ENCODE data around the gene HS6ST2.

The HS6ST2 gene

DNA sequence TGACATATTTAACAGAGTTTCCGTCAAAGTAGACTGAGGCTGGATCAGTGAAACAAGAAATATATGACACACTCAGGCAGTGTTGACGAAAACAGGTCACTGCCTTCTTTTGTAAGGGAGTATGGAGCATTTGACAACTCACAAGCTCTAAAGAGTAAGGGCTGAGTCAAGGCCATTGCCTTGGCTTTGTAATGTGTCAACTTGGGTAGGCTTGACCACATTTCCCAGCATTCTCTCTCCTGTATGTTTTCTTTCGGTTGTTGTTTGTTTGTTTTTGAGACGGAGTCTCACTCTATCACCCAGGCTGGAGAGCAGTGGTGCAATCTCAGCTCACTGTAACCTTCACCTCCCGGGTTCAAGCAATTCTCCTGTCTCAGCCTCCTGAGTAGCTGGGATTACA, 344.6 kb downstream of the HS6ST2 start:
- no peak for DNase-seq (ENCODE audit: low read depth)

GRCh38 chrX:132612821-132613564, 345.4 kb downstream of the HS6ST2 start:
- DNase-seq (ENCODE audit: low read depth) = no peak

- DNase-seq (ENCODE audit: low read depth) = no peak
Observed at GRCh38 chrX:132610536-132610935, 347.9 kb downstream of the HS6ST2 start.

GRCh38 chrX:132609362-132609848, 349.0 kb downstream of the HS6ST2 start:
- no peak for DNase-seq (ENCODE audit: low read depth)

- DNase-seq (ENCODE audit: low read depth) = no peak
Observed at GRCh38 chrX:132603700-132604286, 354.6 kb downstream of the HS6ST2 start.

- no peak for DNase-seq (ENCODE audit: low read depth)
Observed at GRCh38 chrX:132602701-132603100, 355.7 kb downstream of the HS6ST2 start.

DNA sequence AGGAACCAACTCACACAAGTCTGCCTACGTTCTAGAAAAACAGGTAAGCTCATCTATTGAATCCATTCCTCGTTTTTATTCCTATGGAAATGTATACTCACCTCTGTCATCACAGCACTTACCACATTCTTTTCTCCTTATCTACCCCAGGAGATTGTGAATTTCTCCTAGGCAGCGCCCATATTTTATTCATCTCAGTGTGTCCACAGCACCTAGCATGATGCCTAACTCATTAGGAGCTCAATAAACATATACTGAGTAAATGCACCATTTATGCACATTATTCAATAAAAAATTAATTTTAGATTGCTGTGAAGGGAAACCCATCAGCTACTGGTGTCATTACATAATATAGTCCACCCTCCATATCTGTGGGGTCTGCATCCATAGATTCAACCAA, 363.4 kb downstream of the HS6ST2 start:
- DNase-seq (ENCODE audit: low read depth) = no peak

- no peak for DNase-seq (ENCODE audit: low read depth)
Observed at GRCh38 chrX:132594129-132594528, 364.3 kb downstream of the HS6ST2 start.

DNA sequence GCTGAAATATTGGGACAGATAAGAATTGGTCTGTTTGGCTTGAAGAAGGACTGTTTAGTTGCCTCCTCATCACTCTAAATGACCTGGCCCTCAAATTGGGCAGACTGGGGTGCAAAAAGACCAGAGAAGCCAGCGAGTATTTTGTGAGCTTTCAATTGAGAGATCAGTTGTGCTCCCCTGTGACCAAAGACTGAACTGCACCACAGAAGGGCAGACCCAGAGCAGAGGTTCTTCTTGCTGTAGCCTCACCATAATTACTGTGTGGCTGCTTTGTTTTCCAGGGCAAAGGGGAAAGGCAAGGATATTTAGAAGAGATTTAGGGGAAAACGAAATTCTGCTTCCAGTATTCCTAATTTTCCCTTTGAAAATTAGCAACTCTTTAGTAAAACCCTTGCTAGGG, 365.5 kb downstream of the HS6ST2 start:
- no peak for DNase-seq (ENCODE audit: low read depth)

DNA sequence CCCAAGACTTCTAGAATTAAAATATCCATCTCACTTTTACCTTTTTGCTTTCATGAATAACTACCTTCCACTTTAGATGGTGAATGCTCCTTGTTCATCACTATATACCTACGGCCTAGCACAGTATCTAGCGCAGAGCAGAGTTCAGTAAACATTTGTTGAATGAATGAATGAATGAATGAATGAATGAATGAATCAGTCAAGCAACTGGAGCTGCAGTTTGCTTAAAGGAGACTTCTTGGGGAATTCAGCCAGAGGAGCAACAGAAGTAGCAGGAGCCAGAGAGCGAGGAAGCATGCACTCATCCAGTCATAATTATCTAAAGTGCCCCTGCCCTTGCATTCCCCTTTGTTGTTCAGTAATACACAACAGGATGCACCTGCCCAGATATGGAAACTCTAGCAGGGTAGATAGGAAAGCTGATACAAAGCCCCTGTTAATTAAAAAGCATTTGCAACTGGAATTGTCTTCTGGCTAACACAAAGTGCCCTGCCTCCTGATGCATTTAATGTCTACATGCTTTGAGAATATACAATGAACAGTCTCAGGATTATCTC, 366.6 kb downstream of the HS6ST2 start:
- no peak for DNase-seq (ENCODE audit: low read depth)

DNA sequence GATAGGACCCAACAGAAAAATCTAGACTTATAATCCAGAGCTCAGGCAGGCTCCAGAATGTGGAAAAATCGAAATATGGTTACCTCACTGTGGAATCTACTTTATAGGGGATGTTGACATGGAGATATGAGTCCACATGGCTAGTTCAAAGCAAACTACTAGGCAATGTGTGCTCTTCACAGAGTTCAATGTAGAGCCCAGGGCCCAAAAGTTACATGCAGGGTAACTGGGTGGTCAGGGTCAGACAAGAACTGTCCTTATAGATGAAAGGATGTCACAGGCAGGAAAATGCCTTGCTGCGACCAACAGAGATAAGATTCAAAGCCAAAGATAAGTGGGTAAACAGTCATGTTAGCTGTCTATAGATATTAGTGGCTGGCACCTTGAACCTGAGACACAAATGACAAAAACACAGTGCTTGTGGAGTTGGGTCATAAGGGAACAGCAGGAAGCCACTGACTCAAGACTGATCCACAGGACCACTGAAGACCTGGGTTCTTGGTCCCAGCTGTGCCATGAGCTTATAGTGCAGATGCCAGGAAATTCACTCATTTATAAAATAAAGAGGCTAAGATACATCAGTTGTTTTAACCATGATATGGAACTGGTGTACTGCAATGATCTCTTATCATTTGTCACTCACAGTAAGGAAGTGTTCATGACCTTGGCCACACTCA, 367.9 kb downstream of the HS6ST2 start:
- no peak for DNase-seq (ENCODE audit: low read depth)

GRCh38 chrX:132584936-132585335, 373.5 kb downstream of the HS6ST2 start:
- DNase-seq (ENCODE audit: low read depth) = no peak

GRCh38 chrX:132576939-132577338, 381.5 kb downstream of the HS6ST2 start:
- DNase-seq (ENCODE audit: low read depth) = no peak
